ENCODE results near the gene ARSA.

DNA sequence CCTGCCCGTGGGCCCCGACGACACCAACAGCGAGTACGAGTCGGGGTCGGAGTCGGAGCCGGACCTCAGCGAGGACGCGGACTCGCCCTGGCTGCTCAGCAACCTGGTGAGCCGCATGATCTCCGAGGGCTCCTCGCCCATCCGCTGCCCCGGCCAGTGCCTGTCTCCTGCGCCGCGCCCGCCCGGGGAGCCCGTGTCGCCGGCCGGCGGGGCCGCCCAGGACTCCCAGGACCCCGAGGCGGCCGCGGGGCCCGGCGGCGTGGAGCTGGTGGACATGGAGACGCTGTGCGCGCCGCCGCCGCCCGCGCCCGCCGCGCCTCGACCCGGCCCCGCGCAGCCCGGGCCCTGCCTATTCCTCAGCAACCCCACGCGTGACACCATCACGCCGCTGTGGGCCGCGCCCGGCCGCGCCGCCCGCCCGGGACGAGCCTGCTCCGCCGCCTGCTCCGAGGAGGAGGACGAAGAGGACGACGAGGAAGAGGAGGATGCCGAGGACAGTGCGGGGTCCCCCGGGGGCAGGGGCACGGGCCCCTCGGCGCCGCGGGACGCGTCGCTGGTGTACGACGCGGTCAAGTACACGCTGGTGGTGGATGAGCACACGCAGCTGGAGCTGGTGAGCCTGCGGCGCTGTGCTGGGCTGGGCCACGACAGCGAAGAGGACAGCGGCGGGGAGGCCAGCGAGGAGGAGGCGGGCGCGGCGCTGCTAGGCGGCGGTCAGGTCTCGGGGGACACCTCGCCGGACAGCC, 23.5 kb downstream of the ARSA start:
- TF ChIP-seq POLR2A (IDR thresholded peaks at IDR 0.05; ENCODE audit: low read depth, low read length) (no peak), CTCF (IDR thresholded peaks at IDR 0.05; ENCODE audit: extremely low read depth in 1 of 2, insufficient read depth in 1 of 2, low read depth in 1 of 2, low read length in 2 of 2) (no peak), MYC (IDR thresholded peaks at IDR 0.05; ENCODE audit: low read depth, low read length) (no peak), EZH2 (IDR thresholded peaks at IDR 0.05; ENCODE audit: borderline replicate concordance, low read depth, low read length, severe bottlenecking) (peak; percentile 12), GATA2 (IDR thresholded peaks at IDR 0.05; ENCODE audit: insufficient read depth, insufficient read length, low read depth, low read length) (no peak), POLR2AphosphoS5 (IDR thresholded peaks at IDR 0.05; ENCODE audit: insufficient read depth, low read depth, low read length) (no peak)
- TF ChIP-seq, protein P1, sequence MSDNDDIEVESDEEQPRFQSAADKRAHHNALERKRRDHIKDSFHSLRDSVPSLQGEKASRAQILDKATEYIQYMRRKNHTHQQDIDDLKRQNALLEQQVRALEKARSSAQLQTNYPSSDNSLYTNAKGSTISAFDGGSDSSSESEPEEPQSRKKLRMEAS (IDR thresholded peaks at IDR 0.05; ENCODE audit: insufficient read depth, insufficient read length) = no peak
